HUDEP-2 (cell line): ENCODE measurements around the gene GNLY.
A peak's percentile ranks its signal among the peaks of the same experiment; 100 is the strongest.
"Not testable (repeated sequence)": the region's sequence is repeated elsewhere in the genome, so short reads cannot be mapped to it uniquely, and the experiment has no call there.

ENCODE experiments used
- DNase-seq, 76 experiments: peaks; one replicate each; lab custom pipeline; 2025; ENCODE audit not compliant: unreplicated experiment in 76 of 76; lab: John Stamatoyannopoulos, UW

GNLY gene

GRCh38 chr2:85663594-85664565 lies 30.3 kb upstream of the GNLY start:
- no peak for DNase-seq

- DNase-seq: no peak
These were observed 28.8 kb upstream of the GNLY start for GRCh38 chr2:85665264-85665937.

- DNase-seq: no peak
These were observed 28.1 kb upstream of the GNLY start for GRCh38 chr2:85666016-85666415.

- DNase-seq: no peak
These were observed 27.5 kb upstream of the GNLY start for GRCh38 chr2:85666435-85667316.

- no peak for DNase-seq
These were observed 26.6 kb upstream of the GNLY start for GRCh38 chr2:85667561-85668008.

GRCh38 chr2:85668009-85668856 lies 25.9 kb upstream of the GNLY start, which contains the start of gene SFTPB:
Gene SFTPB, minus strand, starts transcription at chr2:85668199. Its CDS starts 16 bp downstream, at chr2:85668183.
- no peak for DNase-seq

GRCh38 chr2:85668857-85669142 lies 25.4 kb upstream of the GNLY start:
- DNase-seq: no peak

GRCh38 chr2:85669549-85669948 lies 24.6 kb upstream of the GNLY start:
- DNase-seq: no peak

GRCh38 chr2:85670416-85670815 lies 23.7 kb upstream of the GNLY start:
- DNase-seq: not testable (repeated sequence)

- DNase-seq: no peak
These were observed 21.7 kb upstream of the GNLY start for GRCh38 chr2:85672456-85672855.

GRCh38 chr2:85673716-85674375 lies 20.3 kb upstream of the GNLY start:
- no peak for DNase-seq

GRCh38 chr2:85674417-85674816 lies 19.7 kb upstream of the GNLY start:
- DNase-seq: no peak

GRCh38 chr2:85675427-85675826 lies 18.7 kb upstream of the GNLY start:
- no peak for DNase-seq

GRCh38 chr2:85675866-85676548 lies 18.2 kb upstream of the GNLY start:
- DNase-seq: no peak

GRCh38 chr2:85678377-85678776 lies 15.8 kb upstream of the GNLY start:
- peak in 27 of 76 experiments; percentile 3 to 46 (median 19) for DNase-seq

- DNase-seq: peak in 66 of 76 experiments; percentile 6 to 80 (median 56)
These were observed 15.1 kb upstream of the GNLY start for GRCh38 chr2:85678794-85679672.

- no peak for DNase-seq
These were observed 13.3 kb upstream of the GNLY start for GRCh38 chr2:85680707-85681371.
